DND-41 (cell line): ENCODE measurements around the gene PCDHA4.
"Not testable (repeated sequence)": the region's sequence is repeated elsewhere in the genome, so short reads cannot be mapped to it uniquely, and the experiment has no call there.

ENCODE experiments used
- ATAC-seq: fragments of 200-7000 bp; cut with Tn5 transposase; 3 replicates; pipeline ENCODE4 v1.9.1; 2021; ENCODE audit warnings: low read depth; ENCODE audit not compliant: insufficient read depth
- DNase-seq: peaks from one replicate; pipeline ENCODE4 v3.0.0-alpha.2; 2020
- H2AFZ ChIP-seq: 2 replicates; pipeline ENCODE4 v1.6.0; 2012; ENCODE audit warnings: low read depth, low read length
- H3K27ac ChIP-seq: 2 replicates; pipeline ENCODE4 v1.5.1; 2012; ENCODE audit warnings: low read length, inconsistent platforms
- H3K27me3 ChIP-seq: fragments of 200-600 bp; sonication (generic); 2 replicates; pipeline ENCODE4 v1.6.0; 2012; ENCODE audit warnings: low read length, mild to moderate bottlenecking, inconsistent platforms; ENCODE audit not compliant: insufficient read depth, poor library complexity
- H3K36me3 ChIP-seq: 2 replicates; pipeline ENCODE4 v1.5.1; 2012; ENCODE audit warnings: low read length, inconsistent platforms; ENCODE audit not compliant: insufficient read depth
- H3K4me1 ChIP-seq: 2 replicates; pipeline ENCODE4 v1.5.1; 2012; ENCODE audit warnings: mild to moderate bottlenecking, low read length; ENCODE audit not compliant: insufficient read depth
- H3K4me2 ChIP-seq: 2 replicates; pipeline ENCODE4 v1.6.0; 2012; ENCODE audit warnings: mild to moderate bottlenecking, moderate library complexity, low read length, inconsistent platforms; ENCODE audit not compliant: insufficient read depth
- H3K4me3 ChIP-seq, 2 experiments: fragments of 200-600 bp in 1 of 2; shearing (Covaris generic) in 1 of 2; 2 replicates each; pipeline ENCODE4 v1.5.1; 2012 to 2016; ENCODE audit warnings: inconsistent platforms in 2 of 2, low read length in 2 of 2, mild to moderate bottlenecking in 2 of 2, low read depth in 1 of 2, moderate library complexity in 1 of 2
- H3K79me2 ChIP-seq: 2 replicates; pipeline ENCODE4 v1.6.0; 2012; ENCODE audit warnings: low read length, inconsistent platforms; ENCODE audit not compliant: insufficient read depth
- H3K9ac ChIP-seq: 2 replicates; pipeline ENCODE4 v1.6.0; 2012; ENCODE audit warnings: low read depth, mild to moderate bottlenecking, inconsistent platforms, low read length, moderate library complexity
- H3K9me3 ChIP-seq: 2 replicates; pipeline ENCODE4 v1.5.1; 2012; ENCODE audit warnings: low read length, moderate library complexity, mild to moderate bottlenecking, inconsistent platforms; ENCODE audit not compliant: insufficient read depth, severe bottlenecking
- H4K20me1 ChIP-seq: 2 replicates; pipeline ENCODE4 v1.6.0; 2012; ENCODE audit warnings: low read length; ENCODE audit not compliant: insufficient read depth
- EZH2 ChIP-seq: IDR thresholded peaks from 3 replicates; pipeline ENCODE4 v1.6.1; 2012; ENCODE audit warnings: borderline replicate concordance, low read depth, mild to moderate bottlenecking, moderate library complexity, low read length, inconsistent platforms; ENCODE audit not compliant: severe bottlenecking
- TF ChIP-seq, protein P1 (sequence below): IDR thresholded peaks from 2 replicates; pipeline ENCODE4 v1.5.1; 2012; ENCODE audit warnings: borderline replicate concordance, low read length, moderate library complexity, mild to moderate bottlenecking; ENCODE audit not compliant: poor library complexity, severe bottlenecking; ENCODE audit errors: extremely low read depth

The PCDHA4 gene

DNA sequence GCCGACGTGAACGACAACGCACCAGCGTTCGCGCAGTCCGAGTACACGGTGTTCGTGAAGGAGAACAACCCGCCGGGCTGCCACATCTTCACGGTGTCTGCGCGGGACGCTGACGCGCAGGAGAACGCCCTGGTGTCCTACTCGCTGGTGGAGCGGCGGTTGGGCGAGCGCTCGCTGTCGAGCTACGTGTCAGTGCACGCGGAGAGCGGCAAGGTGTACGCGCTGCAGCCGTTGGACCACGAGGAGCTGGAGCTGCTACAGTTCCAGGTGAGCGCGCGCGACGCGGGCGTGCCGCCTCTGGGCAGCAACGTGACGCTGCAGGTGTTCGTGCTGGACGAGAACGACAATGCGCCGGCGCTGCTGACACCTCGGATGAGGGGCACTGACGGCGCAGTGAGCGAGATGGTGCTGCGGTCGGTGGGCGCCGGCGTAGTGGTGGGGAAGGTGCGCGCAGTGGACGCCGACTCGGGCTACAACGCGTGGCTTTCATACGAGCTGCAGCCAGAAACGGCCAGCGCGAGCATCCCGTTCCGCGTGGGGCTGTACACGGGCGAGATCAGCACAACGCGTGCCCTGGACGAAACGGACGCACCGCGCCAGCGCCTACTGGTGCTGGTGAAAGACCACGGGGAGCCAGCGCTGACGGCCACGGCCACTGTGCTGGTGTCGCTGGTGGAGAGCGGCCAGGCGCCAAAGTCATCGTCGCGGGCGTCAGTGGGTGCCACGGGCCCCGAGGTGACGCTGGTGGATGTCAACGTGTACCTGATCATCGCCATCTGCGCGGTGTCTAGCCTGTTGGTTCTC, 43.2 kb downstream of the PCDHA4 start:
- H3K4me3 ChIP-seq, H3K79me2 ChIP-seq, DNase-seq, H3K9ac ChIP-seq, H3K9me3 ChIP-seq, H3K27ac ChIP-seq, H3K27me3 ChIP-seq, H3K36me3 ChIP-seq, ATAC-seq, H3K4me2 ChIP-seq, H2AFZ ChIP-seq, H3K4me1 ChIP-seq, H4K20me1 ChIP-seq: not testable (repeated sequence)

DNA sequence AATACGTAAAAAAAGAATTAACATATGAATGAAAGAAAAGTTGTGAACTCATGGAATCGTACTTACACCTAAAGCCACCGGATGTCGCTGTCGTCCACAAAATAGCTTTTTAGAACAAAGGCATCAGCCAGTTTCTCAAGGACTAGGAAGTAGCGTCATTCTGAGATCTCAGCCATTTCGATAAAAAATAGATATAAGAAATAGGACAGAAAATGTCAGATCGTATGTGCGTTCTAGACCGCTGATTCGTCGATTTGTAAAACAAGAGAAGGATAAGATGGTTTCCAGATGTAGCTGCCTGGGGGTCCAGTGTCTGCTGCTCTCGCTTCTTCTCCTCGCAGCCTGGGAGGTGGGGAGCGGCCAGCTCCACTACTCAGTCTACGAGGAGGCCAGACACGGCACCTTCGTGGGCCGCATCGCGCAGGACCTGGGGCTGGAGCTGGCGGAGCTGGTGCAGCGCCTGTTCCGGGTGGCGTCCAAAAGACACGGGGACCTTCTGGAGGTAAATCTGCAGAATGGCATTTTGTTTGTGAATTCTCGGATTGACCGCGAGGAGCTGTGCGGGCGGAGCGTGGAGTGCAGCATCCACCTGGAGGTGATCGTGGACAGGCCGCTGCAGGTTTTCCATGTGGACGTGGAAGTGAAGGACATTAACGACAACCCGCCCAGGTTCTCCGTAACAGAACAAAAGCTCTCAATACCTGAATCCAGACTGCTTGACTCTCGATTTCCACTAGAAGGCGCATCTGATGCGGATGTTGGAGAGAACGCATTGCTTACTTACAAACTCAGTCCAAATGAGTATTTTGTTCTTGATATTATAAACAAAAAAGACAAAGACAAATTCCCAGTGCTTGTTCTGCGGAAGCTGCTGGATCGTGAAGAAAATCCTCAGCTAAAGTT, 49.2 kb downstream of the PCDHA4 start, which contains the start of gene PCDHA10:
TSS of gene PCDHA10 (plus strand) at position 126 of the 903 bp plus-strand sequence. CDS start at position 278, 152 bp downstream.
- Histone ChIP-seq H3K27me3 (no peaks in the 10 kb centered on the region), H3K4me3 (no peak within 1 kb of the TSS), H3K9me3 (no peaks in the 10 kb centered on the region), H3K36me3 (no peaks in the 10 kb centered on the region), H3K79me2 (no peaks in the 10 kb centered on the region), H3K4me1 (no peaks in the 10 kb centered on the region), H3K4me2 (no peak within 1 kb of the TSS), H4K20me1 (no peaks in the 10 kb centered on the region), H3K9ac (no peak within 1 kb of the TSS), H3K27ac (no peak within 1 kb of the TSS), H2AFZ (no peak within 1 kb of the TSS)
- DNase-seq (no peak), ATAC-seq (no peak)
- TF ChIP-seq, protein P1, sequence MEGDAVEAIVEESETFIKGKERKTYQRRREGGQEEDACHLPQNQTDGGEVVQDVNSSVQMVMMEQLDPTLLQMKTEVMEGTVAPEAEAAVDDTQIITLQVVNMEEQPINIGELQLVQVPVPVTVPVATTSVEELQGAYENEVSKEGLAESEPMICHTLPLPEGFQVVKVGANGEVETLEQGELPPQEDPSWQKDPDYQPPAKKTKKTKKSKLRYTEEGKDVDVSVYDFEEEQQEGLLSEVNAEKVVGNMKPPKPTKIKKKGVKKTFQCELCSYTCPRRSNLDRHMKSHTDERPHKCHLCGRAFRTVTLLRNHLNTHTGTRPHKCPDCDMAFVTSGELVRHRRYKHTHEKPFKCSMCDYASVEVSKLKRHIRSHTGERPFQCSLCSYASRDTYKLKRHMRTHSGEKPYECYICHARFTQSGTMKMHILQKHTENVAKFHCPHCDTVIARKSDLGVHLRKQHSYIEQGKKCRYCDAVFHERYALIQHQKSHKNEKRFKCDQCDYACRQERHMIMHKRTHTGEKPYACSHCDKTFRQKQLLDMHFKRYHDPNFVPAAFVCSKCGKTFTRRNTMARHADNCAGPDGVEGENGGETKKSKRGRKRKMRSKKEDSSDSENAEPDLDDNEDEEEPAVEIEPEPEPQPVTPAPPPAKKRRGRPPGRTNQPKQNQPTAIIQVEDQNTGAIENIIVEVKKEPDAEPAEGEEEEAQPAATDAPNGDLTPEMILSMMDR = peak; percentile 42
- TF ChIP-seq EZH2 = no peak

DNA sequence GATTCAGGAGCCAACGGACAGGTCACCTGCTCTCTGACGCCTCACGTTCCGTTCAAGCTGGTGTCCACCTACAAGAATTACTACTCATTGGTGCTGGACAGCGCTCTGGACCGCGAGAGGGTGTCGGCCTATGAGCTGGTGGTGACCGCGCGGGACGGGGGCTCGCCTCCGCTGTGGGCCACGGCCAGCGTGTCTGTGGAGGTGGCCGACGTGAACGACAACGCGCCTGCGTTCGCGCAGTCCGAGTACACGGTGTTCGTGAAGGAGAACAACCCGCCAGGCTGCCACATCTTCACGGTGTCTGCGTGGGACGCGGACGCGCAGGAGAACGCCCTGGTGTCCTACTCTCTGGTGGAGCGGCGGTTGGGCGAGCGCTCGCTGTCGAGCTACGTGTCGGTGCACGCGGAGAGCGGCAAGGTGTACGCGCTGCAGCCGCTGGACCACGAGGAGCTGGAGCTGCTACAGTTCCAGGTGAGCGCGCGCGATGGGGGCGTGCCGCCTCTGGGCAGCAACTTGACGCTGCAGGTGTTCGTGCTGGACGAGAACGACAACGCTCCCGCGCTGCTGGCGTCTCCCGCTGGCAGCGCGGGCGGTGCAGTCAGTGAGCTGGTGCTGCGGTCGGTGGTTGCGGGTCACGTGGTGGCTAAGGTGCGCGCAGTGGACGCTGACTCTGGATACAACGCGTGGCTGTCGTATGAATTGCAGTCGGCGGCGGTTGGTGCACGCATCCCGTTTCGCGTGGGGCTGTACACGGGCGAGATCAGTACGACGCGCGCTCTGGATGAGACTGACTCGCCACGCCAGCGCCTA, 50.5 kb downstream of the PCDHA4 start:
- Histone ChIP-seq H3K79me2 (no peaks in the 10 kb centered on the region), H3K9me3 (no peaks in the 10 kb centered on the region), H3K27me3 (no peaks in the 10 kb centered on the region), H3K4me2 (no peak overlapping the region), H4K20me1 (no peaks in the 10 kb centered on the region), H3K36me3 (no peaks in the 10 kb centered on the region), H3K27ac (no peak overlapping the region), H3K4me3 (no peak overlapping the region), H2AFZ (no peak overlapping the region), H3K4me1 (no peaks in the 10 kb centered on the region), H3K9ac (no peak overlapping the region)
- ATAC-seq = no peak
- TF ChIP-seq, protein P1 = no peak
- no peak for TF ChIP-seq EZH2
- no peak for DNase-seq

DNA sequence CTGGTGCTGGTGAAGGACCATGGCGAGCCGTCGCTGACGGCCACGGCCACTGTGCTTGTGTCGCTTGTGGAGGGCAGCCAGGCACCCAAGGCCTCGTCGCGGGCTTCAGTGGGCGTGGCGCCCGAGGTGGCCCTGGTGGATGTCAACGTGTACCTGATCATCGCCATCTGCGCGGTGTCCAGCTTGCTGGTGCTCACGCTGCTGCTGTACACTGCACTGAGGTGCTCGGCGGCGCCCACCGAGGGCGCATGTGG, 51.0 kb downstream of the PCDHA4 start:
- TF ChIP-seq, protein P1 = no peak
- no peak for TF ChIP-seq EZH2
- Histone ChIP-seq H3K27me3 (no peaks in the 10 kb centered on the region), H3K27ac (no peak overlapping the region), H3K9me3 (no peaks in the 10 kb centered on the region), H3K36me3 (no peaks in the 10 kb centered on the region), H3K4me3 (no peak overlapping the region), H2AFZ (no peak overlapping the region), H3K9ac (no peak overlapping the region), H3K4me2 (no peak overlapping the region), H3K4me1 (no peaks in the 10 kb centered on the region), H3K79me2 (no peaks in the 10 kb centered on the region), H4K20me1 (no peaks in the 10 kb centered on the region)
- no peak for DNase-seq
- no peak for ATAC-seq
